PFSK-1 (cell line): ENCODE measurements around the gene OR1F1.
A peak's percentile ranks its signal among the peaks of the same experiment; 100 is the strongest.

ENCODE experiments used
- FOXP2 ChIP-seq: optimal IDR thresholded peaks from 2 replicates; pipeline ENCODE3; 2011; ENCODE audit warnings: borderline replicate concordance, control low read depth, inconsistent platforms; ENCODE audit not compliant: insufficient read depth; ENCODE audit errors: extremely low read length, extremely low read depth
- POLR2AphosphoS5 ChIP-seq: IDR thresholded peaks from 2 replicates; pipeline ENCODE4 v1.6.1; 2012; ENCODE audit warnings: low read depth, mild to moderate bottlenecking, control low read depth, low read length, moderate library complexity
- REST ChIP-seq, 2 experiments: IDR thresholded peaks; 2 replicates each; pipeline versions ENCODE4 v1.6.1 to v1.8.0; 2011 to 2012; ENCODE audit warnings: low read depth in 2 of 2, low read length in 2 of 2, control low read depth in 1 of 2, inconsistent platforms in 1 of 2, mild to moderate bottlenecking in 1 of 2, moderate library complexity in 1 of 2; ENCODE audit not compliant: insufficient read depth in 1 of 2
- SIN3A ChIP-seq: IDR thresholded peaks from 2 replicates; pipeline ENCODE4 v1.6.1; 2012; ENCODE audit warnings: mild to moderate bottlenecking, low read length, moderate library complexity, borderline replicate concordance; ENCODE audit not compliant: insufficient read depth
- TAF1 ChIP-seq: IDR thresholded peaks from 2 replicates; pipeline ENCODE4 v1.6.1; 2012; ENCODE audit warnings: low read length, control low read depth, borderline replicate concordance; ENCODE audit not compliant: insufficient read depth

The OR1F1 gene

GRCh38 chr16:3170440-3171180 lies 17.4 kb upstream of the OR1F1 start:
- peak in 1 of 2 experiments; percentile 77; a peak in 2 of 4 replicates for TF ChIP-seq REST (IDR thresholded peaks at IDR 0.05; ENCODE audit: insufficient read depth in 1 of 2, low read depth in 2 of 2, low read length in 2 of 2)
- TF ChIP-seq FOXP2 = no peak

- TF ChIP-seq FOXP2 (no peak), POLR2AphosphoS5 (no peak), SIN3A (no peak), REST (IDR thresholded peaks at IDR 0.05; ENCODE audit: insufficient read depth in 1 of 2, low read depth in 2 of 2, low read length in 2 of 2) (no peak), TAF1 (no peak)
Measured at GRCh38 chr16:3171181-3171854, 16.7 kb upstream of the OR1F1 start.

- no peak for TF ChIP-seq POLR2AphosphoS5
- TF ChIP-seq TAF1 = no peak
- TF ChIP-seq REST (IDR thresholded peaks at IDR 0.05; ENCODE audit: insufficient read depth in 1 of 2, low read depth in 2 of 2, low read length in 2 of 2) = no peak
- no peak for TF ChIP-seq FOXP2
- TF ChIP-seq SIN3A = no peak
Measured at GRCh38 chr16:3171855-3172593, 16.0 kb upstream of the OR1F1 start.

GRCh38 chr16:3173892-3174617 lies 13.9 kb upstream of the OR1F1 start:
- TF ChIP-seq FOXP2 (no peak), TAF1 (no peak), POLR2AphosphoS5 (no peak), SIN3A (no peak), REST (IDR thresholded peaks at IDR 0.05; ENCODE audit: insufficient read depth in 1 of 2, low read depth in 2 of 2, low read length in 2 of 2) (no peak)
